ENCODE results near the gene SUGP2. TPM values are rescaled to one million over a fixed set of nuclear protein-coding genes. Genes with fewer than 3 reads are reported as not detected.

The SUGP2 gene
- total RNA-seq, 2 experiments from 2014 or later, result 123 to 124 TPM

DNA sequence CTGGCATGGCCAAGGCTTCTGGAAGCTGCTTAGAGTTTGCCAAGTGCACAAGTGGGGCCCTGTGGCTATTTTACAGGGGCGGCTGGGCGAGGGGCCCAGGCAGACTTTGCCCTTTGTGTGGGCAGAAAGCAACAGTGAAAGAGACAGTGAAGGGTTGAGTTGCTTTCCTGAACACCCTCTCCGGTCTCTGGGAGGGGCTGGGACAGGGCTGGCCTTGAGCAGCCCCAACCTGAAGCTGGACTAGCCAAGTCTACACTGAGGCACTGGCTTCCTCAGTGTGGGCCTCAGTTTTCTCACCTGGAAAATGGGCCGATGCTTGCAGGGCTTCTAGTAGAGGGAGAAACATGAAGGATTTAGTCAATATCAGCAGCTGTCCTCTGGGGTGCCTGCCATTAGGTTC, 89.9 kb downstream of the SUGP2 start:
- H3K4me1 Mint-ChIP-seq (ENCODE audit: low read depth), result peaks cover 5% of the 10 kb centered on the region
- H3K9me3 Mint-ChIP-seq (ENCODE audit: insufficient read depth), result no peaks in the 10 kb centered on the region
- peaks cover 28% of the 10 kb centered on the region for H3K27me3 Mint-ChIP-seq (ENCODE audit: low read depth)
- DNase-seq, result no peak
- ChIA-PET POLR2A (interaction anchor here (1.1 kb wide), 1 partner anchor 24 kb away, joined by 3 read pairs; the partner anchor contains the start of gene DDX49), CTCF (no interaction called here)
- no peak overlapping the region for H3K27ac Mint-ChIP-seq
- ATAC-seq, result no peak
- H3K36me3 Mint-ChIP-seq (ENCODE audit: low read depth), result no peaks in the 10 kb centered on the region
- H3K4me3 Mint-ChIP-seq, result no peak overlapping the region

GRCh38 chr19:18942692-18943091, 90.6 kb downstream of the SUGP2 start:
- Mint-ChIP-seq H3K4me3 (no peak overlapping the region), H3K27ac (no peak overlapping the region), H3K9me3 (ENCODE audit: insufficient read depth) (no peaks in the 10 kb centered on the region), H3K36me3 (ENCODE audit: low read depth) (no peaks in the 10 kb centered on the region), H3K4me1 (ENCODE audit: low read depth) (peaks cover 5% of the 10 kb centered on the region), H3K27me3 (ENCODE audit: low read depth) (peaks cover 28% of the 10 kb centered on the region)
- no peak for DNase-seq
- ChIA-PET CTCF (no interaction called here), POLR2A (no interaction called here)
- ATAC-seq, result no peak

DNA sequence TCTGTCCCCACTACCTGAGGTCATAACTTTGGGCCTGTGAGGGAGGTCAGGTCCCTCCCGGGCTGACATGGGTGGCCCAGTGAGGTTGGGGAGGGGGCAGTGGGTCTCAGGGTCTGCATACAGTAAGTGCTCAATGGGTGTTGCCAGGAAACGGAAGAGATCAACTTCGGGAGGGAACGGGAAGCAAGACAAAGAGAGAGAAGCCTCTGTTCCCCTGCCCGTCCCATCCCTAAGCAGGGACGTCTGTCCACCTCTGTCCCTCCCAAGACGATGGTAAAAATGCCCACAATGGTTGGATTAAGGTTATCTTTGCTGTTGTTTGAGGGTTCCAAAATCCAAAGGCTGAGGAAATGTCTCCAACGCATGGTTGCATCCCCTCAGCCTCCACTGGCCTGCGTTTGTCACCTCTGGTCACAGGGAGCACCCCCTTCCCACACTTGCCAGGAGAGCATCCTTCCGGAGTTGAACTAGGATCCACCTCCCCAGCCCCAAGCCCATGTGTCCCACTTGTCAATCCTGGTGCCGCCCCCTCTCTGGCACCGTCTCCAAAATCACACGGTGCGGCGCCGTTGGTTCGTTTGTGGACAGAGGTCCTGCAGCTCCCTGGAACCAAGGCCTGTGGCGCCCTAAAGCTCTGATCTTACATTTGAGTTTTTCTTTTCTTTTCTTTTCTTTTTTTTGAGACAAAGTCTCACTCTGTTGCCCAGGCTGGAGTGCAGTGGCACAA, 91.5 kb downstream of the SUGP2 start:
- peaks cover 28% of the 10 kb centered on the region for H3K27me3 Mint-ChIP-seq (ENCODE audit: low read depth)
- no peaks in the 10 kb centered on the region for H3K9me3 Mint-ChIP-seq (ENCODE audit: insufficient read depth)
- CTCF ChIA-PET, result no interaction called here
- H3K36me3 Mint-ChIP-seq (ENCODE audit: low read depth), result no peaks in the 10 kb centered on the region
- no peak for DNase-seq
- H3K27ac Mint-ChIP-seq, result no peak overlapping the region
- no peak overlapping the region for H3K4me3 Mint-ChIP-seq
- peaks cover 5% of the 10 kb centered on the region for H3K4me1 Mint-ChIP-seq (ENCODE audit: low read depth)
- POLR2A ChIA-PET, result no interaction called here
- no peak for ATAC-seq

Other genes starting within 250 kb of the SUGP2 start
- gene COMP, start 242.2 kb downstream of the SUGP2 start, total RNA-seq, result not detected
- 10 to 100 TPM; 81.8 to 84.0 TPM for gene UPF1, start 201.6 kb downstream of the SUGP2 start, total RNA-seq
- gene CERS1, start 137.4 kb downstream of the SUGP2 start, total RNA-seq, result not detected
- 100 to 1,000 TPM; 248 to 264 TPM for gene COPE, start 114.1 kb downstream of the SUGP2 start, total RNA-seq
- 10 to 100 TPM; 56.1 to 57.3 TPM for gene DDX49, start 113.8 kb downstream of the SUGP2 start, total RNA-seq
- gene HOMER3, start 92.3 kb downstream of the SUGP2 start, total RNA-seq, result not detected
- 10 to 100 TPM; 33.4 to 35.4 TPM for gene ARMC6, start 86 bp upstream of the SUGP2 start, total RNA-seq
- 10 to 100 TPM; 20.1 to 20.2 TPM for gene SLC25A42, start 30.5 kb upstream of the SUGP2 start, total RNA-seq
- 10 to 100 TPM; 20.3 to 22.8 TPM for gene TMEM161A, start 105.0 kb upstream of the SUGP2 start, total RNA-seq
- gene MEF2B, start 136.7 kb upstream of the SUGP2 start, total RNA-seq, result 1 to 10 TPM; 2.2 to 3.6 TPM
- 10 to 100 TPM; 22.1 to 25.4 TPM for gene BORCS8, start 158.6 kb upstream of the SUGP2 start, total RNA-seq
- 10 to 100 TPM; 97.9 to 98.7 TPM for gene RFXANK, start 158.7 kb upstream of the SUGP2 start, total RNA-seq
- 10 to 100 TPM; 35.6 TPM for gene NR2C2AP, start 169.9 kb upstream of the SUGP2 start, total RNA-seq
- gene NCAN, start 178.4 kb upstream of the SUGP2 start, total RNA-seq, result not detected
- gene TM6SF2, start 239.8 kb upstream of the SUGP2 start, total RNA-seq, result not detected

Data from activated CD8-positive, alpha-beta T cell treated with anti-CD3 and anti-CD28 coated beads, Interleukin-2, amount 10 ng/mL, durations not matched to agents 7 days and 5 days (primary cell).